Stimulated activated CD8-positive, alpha-beta memory T cell treated with anti-CD3 and anti-CD28 coated beads, Interleukin-15, amount 100 ng/mL, for 4 hours (primary cell): Measurements from ENCODE around the gene ASCL1.

Experiments used
- DNase-seq, 2 donors: peaks; one replicate each; pipeline ENCODE4 v3.0.0-alpha.2; 2020; ENCODE audit warnings: low read depth in 2 of 2

ASCL1 gene

GRCh38 chr12:102951841-102952240 lies 5.6 kb upstream of the ASCL1 start:
- DNase-seq: no peak

GRCh38 chr12:102953221-102953620 lies 4.3 kb upstream of the ASCL1 start:
- DNase-seq: no peak

- no peak for DNase-seq
Measured at GRCh38 chr12:102954134-102954533, 3.3 kb upstream of the ASCL1 start.

GRCh38 chr12:102955926-102956737 lies 1.3 kb upstream of the ASCL1 start:
- no peak for DNase-seq

GRCh38 chr12:102956738-102957327 lies 641 bp upstream of the ASCL1 start:
- no peak for DNase-seq

GRCh38 chr12:102958073-102958829 lies 777 bp downstream of the ASCL1 start:
- no peak for DNase-seq

GRCh38 chr12:102958830-102959176 lies 1.3 kb downstream of the ASCL1 start:
- DNase-seq: no peak

GRCh38 chr12:102959391-102959790 lies 1.9 kb downstream of the ASCL1 start:
- DNase-seq: no peak

GRCh38 chr12:102960766-102961465 lies 3.4 kb downstream of the ASCL1 start:
- no peak for DNase-seq

GRCh38 chr12:102961466-102961855 lies 4.0 kb downstream of the ASCL1 start:
- DNase-seq: no peak

GRCh38 chr12:102962532-102962931 lies 5.1 kb downstream of the ASCL1 start:
- no peak for DNase-seq

- no peak for DNase-seq
Measured at GRCh38 chr12:102962986-102963385, 5.5 kb downstream of the ASCL1 start.

- no peak for DNase-seq
Measured at GRCh38 chr12:102963796-102964195, 6.3 kb downstream of the ASCL1 start.

GRCh38 chr12:102964872-102965271 lies 7.4 kb downstream of the ASCL1 start:
- no peak for DNase-seq

- DNase-seq: no peak
Measured at GRCh38 chr12:102965281-102966155, 8.0 kb downstream of the ASCL1 start.

- DNase-seq: no peak
Measured at GRCh38 chr12:102966200-102966863, 8.9 kb downstream of the ASCL1 start.

GRCh38 chr12:102970780-102971179 lies 13.3 kb downstream of the ASCL1 start:
- DNase-seq: no peak

GRCh38 chr12:102971227-102971626 lies 13.8 kb downstream of the ASCL1 start:
- no peak for DNase-seq

GRCh38 chr12:102973583-102973982 lies 16.1 kb downstream of the ASCL1 start:
- no peak for DNase-seq

- no peak for DNase-seq
Measured at GRCh38 chr12:102976609-102977280, 19.3 kb downstream of the ASCL1 start.
